Thymus (tissue), 14 donors: ENCODE data around the gene CAPZA2. TPM values are rescaled to one million over a fixed set of nuclear protein-coding genes. Genes with fewer than 3 reads are reported as not detected.
A peak's percentile ranks its signal among the peaks of the same experiment; 100 is the strongest.
"Not testable (repeated sequence)": the region's sequence is repeated elsewhere in the genome, so short reads cannot be mapped to it uniquely, and the experiment has no call there.

Experiments used
- DNase-seq, 9 donors: peaks; one replicate each; pipeline ENCODE4 v3.0.0-alpha.2; 2013; ENCODE audit warnings: low spot score in 9 of 9, low read depth in 6 of 9, missing footprints in 1 of 9
- H3K27ac ChIP-seq, 2 donors: one replicate each; pipeline ENCODE4 v1.5.1; 2013; ENCODE audit warnings: control low read depth in 1 of 2, low read depth in 1 of 2, low read length in 1 of 2, mild to moderate bottlenecking in 1 of 2, moderate library complexity in 1 of 2
- H3K27me3 ChIP-seq, 2 donors: one replicate each; pipeline ENCODE4 v1.5.1; 2013; ENCODE audit warnings: low read length in 1 of 2; ENCODE audit not compliant: control insufficient read depth in 2 of 2, insufficient read depth in 1 of 2
- H3K36me3 ChIP-seq, 2 donors: one replicate each; pipeline ENCODE4 v1.5.1; 2013; ENCODE audit warnings: low read length in 1 of 2, mild to moderate bottlenecking in 1 of 2, moderate library complexity in 1 of 2; ENCODE audit not compliant: control insufficient read depth in 2 of 2, insufficient read depth in 2 of 2
- H3K4me1 ChIP-seq, 2 donors: one replicate each; pipeline ENCODE4 v1.5.1; 2013; ENCODE audit warnings: low read length in 2 of 2; ENCODE audit not compliant: control insufficient read depth in 2 of 2, insufficient read depth in 2 of 2
- H3K4me3 ChIP-seq, 2 donors: one replicate each; pipeline ENCODE4 v1.5.1; 2013; ENCODE audit warnings: low read length in 2 of 2, control low read depth in 1 of 2, mild to moderate bottlenecking in 1 of 2
- H3K9me3 ChIP-seq, 2 donors: one replicate each; pipeline ENCODE4 v1.5.1; 2013; ENCODE audit warnings: low read length in 1 of 2, mild to moderate bottlenecking in 1 of 2; ENCODE audit not compliant: control insufficient read depth in 2 of 2, insufficient read depth in 1 of 2
- WGBS: extraction: QIAGEN DNeasy Blood & Tissue Kit; methylation state at CpG from one replicate; pipeline ENCODE4 v1.1.7; 2013; 5-methylcytosine and 5-hydroxymethylcytosine counted together
- long read RNA-seq, 10 donors: transcript quantifications; one replicate each; lab custom pipeline, GENCODE V29; 2026
- polyA plus RNA-seq: library from polyadenylated mRNA; stranded (reverse); fragments of 200-250 nt; gene quantifications from one replicate; pipeline ENCODE4 v1.2.3, GENCODE V29; 2013
- total RNA-seq: library from RNA; stranded (reverse); fragments of 120-200 nt; gene quantifications from one replicate; pipeline ENCODE4 v1.2.4, GENCODE V29; 2013
- donor health status: healthy.

Gene CAPZA2
- 150 TPM for total RNA-seq
- 55.9 TPM for polyA plus RNA-seq
- long read RNA-seq, donor 1, full-length matches to known transcripts: 6 of 6 reads
- long read RNA-seq, donor 1, partial matches to known transcripts: 0 of 6 reads
- long read RNA-seq, donor 1, other reads (novel, unspliced or antisense): 0 of 6 reads
- long read RNA-seq, donor 2: 0 reads
- long read RNA-seq, donor 3, full-length matches to known transcripts: 77 of 77 reads
- long read RNA-seq, donor 3, partial matches to known transcripts: 0 of 77 reads
- long read RNA-seq, donor 3, other reads (novel, unspliced or antisense): 0 of 77 reads
- long read RNA-seq, donor 4, full-length matches to known transcripts: 29 of 29 reads
- long read RNA-seq, donor 4, partial matches to known transcripts: 0 of 29 reads
- long read RNA-seq, donor 4, other reads (novel, unspliced or antisense): 0 of 29 reads
- long read RNA-seq, donor 5, full-length matches to known transcripts: 114 of 114 reads
- long read RNA-seq, donor 5, partial matches to known transcripts: 0 of 114 reads
- long read RNA-seq, donor 5, other reads (novel, unspliced or antisense): 0 of 114 reads
- long read RNA-seq, donor 6, full-length matches to known transcripts: 66 of 66 reads
- long read RNA-seq, donor 6, partial matches to known transcripts: 0 of 66 reads
- long read RNA-seq, donor 6, other reads (novel, unspliced or antisense): 0 of 66 reads
- long read RNA-seq, donor 7, full-length matches to known transcripts: 85 of 119 reads
- long read RNA-seq, donor 7, partial matches to known transcripts: 34 of 119 reads
- long read RNA-seq, donor 7, other reads (novel, unspliced or antisense): 0 of 119 reads
- long read RNA-seq, donor 8, full-length matches to known transcripts: 18 of 18 reads
- long read RNA-seq, donor 8, partial matches to known transcripts: 0 of 18 reads
- long read RNA-seq, donor 8, other reads (novel, unspliced or antisense): 0 of 18 reads
- long read RNA-seq, donor 9, full-length matches to known transcripts: 36 of 36 reads
- long read RNA-seq, donor 9, partial matches to known transcripts: 0 of 36 reads
- long read RNA-seq, donor 9, other reads (novel, unspliced or antisense): 0 of 36 reads
- long read RNA-seq, donor 10, full-length matches to known transcripts: 48 of 48 reads
- long read RNA-seq, donor 10, partial matches to known transcripts: 0 of 48 reads
- long read RNA-seq, donor 10, other reads (novel, unspliced or antisense): 0 of 48 reads

DNA sequence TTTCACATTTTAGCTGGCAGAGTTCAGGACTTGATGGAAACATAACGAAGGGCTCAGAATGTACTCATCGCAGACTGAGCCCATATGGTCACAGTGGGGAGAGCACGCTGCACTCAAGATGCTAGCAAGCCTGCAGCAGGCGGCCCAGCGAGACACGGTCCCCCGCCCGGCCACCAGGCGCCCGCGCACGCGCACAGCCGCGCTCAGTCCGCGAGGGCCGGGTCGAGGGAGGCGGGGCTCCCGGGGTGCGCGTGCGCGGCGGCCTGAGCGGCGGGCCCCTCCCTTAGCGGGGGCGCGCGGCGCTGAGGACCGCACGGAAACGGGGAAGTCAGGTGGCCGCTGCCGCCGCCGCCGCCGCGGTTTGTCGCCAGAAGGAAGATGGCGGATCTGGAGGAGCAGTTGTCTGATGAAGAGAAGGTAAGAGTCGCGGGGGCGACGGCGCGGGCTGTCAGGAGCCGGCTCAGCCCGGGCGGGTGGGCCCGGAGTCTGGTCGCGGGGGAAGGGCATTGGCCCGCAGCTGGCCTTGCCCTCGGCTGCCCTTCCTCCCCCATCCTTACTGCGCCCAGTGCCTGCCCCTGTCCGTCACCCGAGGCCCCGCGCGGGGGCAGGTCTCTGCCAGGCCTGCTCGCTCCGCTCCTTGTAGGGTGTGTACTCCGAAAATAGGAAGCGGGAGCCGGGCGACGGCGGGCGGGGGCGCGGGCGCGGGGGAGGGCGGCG lies at the start of gene CAPZA2:
Gene CAPZA2 (plus strand): TSS at position 354 of the 717 bp plus-strand sequence. CDS start 25 bp downstream, at position 379.
- H3K36me3 ChIP-seq: no peaks in the 10 kb centered on the region
- peak within 1 kb of the TSS; percentile 89 to 95 for H3K27ac ChIP-seq
- under 1% methylated on average over 80 of the region's 80 CpGs for WGBS
- no peaks in the 10 kb centered on the region for H3K27me3 ChIP-seq
- peaks cover 3 to 10% of the 10 kb centered on the region in 2 donors for H3K4me1 ChIP-seq
- H3K4me3 ChIP-seq: peak within 1 kb of the TSS; percentile 70 to 92
- H3K9me3 ChIP-seq: no peaks in the 10 kb centered on the region
- peak; percentile 55 to 95 (median 89) for DNase-seq

DNA sequence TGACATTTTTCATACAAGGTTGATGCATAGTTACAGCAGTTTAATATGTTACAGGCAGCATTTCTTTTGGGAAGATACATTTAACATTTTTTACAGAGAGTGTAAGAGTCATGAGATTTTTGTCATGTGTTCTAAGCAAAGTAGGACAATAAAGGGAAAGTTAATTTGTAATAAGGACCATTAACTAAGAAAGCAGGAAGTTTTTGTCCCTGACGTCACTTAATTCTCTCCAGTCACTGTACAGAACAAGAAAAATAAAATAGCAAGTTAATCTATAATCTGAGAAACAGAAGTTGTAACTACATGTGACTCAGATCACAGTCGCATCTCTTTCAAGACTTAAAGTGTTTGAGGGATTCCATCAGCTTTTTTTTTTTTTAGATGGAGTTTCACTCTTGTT lies 49.5 kb upstream of the CAPZA2 start:
- H3K27ac ChIP-seq: no peak overlapping the region
- H3K36me3 ChIP-seq: no peaks in the 10 kb centered on the region
- H3K27me3 ChIP-seq: no peaks in the 10 kb centered on the region
- 94% methylated on average over 2 of the region's 2 CpGs for WGBS
- no peaks in the 10 kb centered on the region for H3K9me3 ChIP-seq
- no peak overlapping the region for H3K4me3 ChIP-seq
- H3K4me1 ChIP-seq: no peaks in the 10 kb centered on the region
- DNase-seq: no peak

DNA sequence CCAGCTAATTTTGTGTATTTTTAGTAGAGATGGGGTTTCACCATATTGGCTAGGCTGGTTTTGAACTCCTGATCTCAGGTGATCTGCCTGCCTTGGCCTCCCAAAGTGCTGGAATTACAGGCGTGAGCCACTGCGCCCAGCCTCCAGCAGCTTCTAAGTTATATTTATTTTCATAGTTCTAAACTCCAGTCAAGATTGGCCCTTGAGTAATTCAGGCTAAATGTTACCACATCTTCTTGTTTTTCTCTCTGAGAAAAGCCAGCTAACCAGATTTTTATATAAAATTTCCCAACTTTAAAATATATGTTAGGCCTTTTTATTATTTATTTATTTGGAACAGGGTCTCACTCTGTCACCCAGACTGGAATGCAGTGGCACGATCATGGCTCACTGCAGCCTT lies 49.0 kb upstream of the CAPZA2 start:
- not testable (repeated sequence) for H3K27ac ChIP-seq, H3K27me3 ChIP-seq, H3K36me3 ChIP-seq, H3K4me1 ChIP-seq, H3K9me3 ChIP-seq, DNase-seq, H3K4me3 ChIP-seq
- WGBS: 97% methylated on average over 3 of the region's 3 CpGs

DNA sequence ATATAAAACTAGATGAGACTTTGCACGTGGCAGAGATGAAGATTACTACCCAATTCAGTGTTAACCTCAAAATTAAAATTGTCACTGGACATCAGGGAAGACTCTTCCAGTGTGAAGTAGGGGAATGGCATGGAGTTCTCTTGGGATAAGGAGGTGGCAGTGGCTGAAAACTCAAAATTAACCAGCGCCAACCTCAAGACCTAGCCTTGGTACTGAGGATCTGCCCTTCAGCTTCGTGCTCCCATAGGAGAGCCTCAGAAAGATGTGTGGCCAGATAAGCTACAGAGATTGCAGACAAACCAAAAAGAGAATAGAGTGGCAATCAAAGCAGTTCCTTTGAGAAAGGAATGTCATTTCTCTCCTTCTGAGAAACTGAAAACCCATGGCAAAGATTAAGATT lies 47.3 kb upstream of the CAPZA2 start:
- no peak for DNase-seq
- H3K36me3 ChIP-seq: no peaks in the 10 kb centered on the region
- no peaks in the 10 kb centered on the region for H3K9me3 ChIP-seq
- no peaks in the 10 kb centered on the region for H3K4me1 ChIP-seq
- no peaks in the 10 kb centered on the region for H3K27me3 ChIP-seq
- no peak overlapping the region for H3K4me3 ChIP-seq
- 79% methylated on average over 3 of the region's 3 CpGs for WGBS
- no peak overlapping the region for H3K27ac ChIP-seq

DNA sequence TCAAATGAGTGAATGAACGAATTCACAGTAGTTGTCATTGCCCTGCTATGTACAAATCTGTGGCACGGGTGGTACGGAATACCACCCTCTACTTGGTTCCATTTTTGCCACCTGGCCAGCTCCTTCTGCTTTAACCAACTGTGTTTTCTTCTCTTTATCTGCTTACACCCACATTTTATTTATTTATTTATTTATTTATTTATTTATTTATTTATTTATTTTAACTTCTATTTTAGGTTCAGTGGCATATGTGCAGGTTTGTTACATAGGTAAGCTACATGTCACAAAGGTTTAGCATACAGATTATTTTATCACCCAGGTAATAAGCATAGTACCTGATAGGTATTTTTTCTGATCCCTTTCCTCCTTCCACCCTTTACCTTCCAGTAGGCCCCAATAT lies 42.2 kb upstream of the CAPZA2 start:
- Histone ChIP-seq H3K36me3 (no peaks in the 10 kb centered on the region), H3K9me3 (no peaks in the 10 kb centered on the region), H3K4me3 (no peak overlapping the region), H3K4me1 (no peaks in the 10 kb centered on the region), H3K27ac (no peak overlapping the region), H3K27me3 (no peaks in the 10 kb centered on the region)
- DNase-seq: no peak
- 99% methylated on average over 3 of the region's 3 CpGs for whole genome bisulfite sequencing

DNA sequence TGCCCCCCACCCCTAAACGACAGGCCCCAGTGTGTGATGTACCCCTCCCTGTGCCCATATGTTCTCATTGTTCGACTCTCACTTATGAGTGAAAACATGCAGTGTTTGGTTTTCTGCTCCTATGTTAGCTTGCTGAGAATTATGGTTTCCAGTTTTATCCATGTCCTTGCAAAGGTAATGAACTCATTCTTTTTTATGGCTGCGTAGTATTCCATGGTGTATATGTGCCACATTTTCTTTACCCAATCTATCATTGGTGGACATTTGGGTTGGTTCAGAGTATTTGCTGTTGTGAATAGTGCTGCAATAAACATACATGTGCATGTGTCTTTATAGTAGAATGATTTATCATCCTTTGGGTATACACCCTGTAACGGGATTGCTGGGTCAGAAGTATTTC lies 40.7 kb upstream of the CAPZA2 start:
- H3K36me3 ChIP-seq, H3K9me3 ChIP-seq, H3K27me3 ChIP-seq, H3K4me1 ChIP-seq, DNase-seq, H3K4me3 ChIP-seq, H3K27ac ChIP-seq: not testable (repeated sequence)
- WGBS: 98% methylated on average over 4 of the region's 4 CpGs

DNA sequence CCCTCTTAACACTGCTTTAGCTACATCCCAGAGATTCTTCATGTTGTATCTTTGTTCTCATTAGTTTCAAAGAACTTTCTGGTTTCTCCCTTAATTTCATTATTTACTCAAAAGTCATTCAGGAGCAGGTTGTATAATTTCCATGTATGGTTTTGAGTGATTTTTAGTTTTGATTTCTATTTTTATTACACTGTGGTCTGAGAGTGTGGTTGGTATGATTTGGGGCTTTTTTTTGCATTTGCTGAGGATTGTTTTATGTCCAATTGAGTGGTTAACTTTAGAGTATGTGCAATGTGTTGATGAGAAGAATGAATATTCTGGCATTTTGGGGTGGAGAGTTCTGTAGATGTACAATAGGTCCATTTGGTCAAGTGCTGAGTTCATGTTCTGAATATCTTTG lies 37.9 kb upstream of the CAPZA2 start:
- no peaks in the 10 kb centered on the region for H3K4me1 ChIP-seq
- H3K36me3 ChIP-seq: no peaks in the 10 kb centered on the region
- H3K27ac ChIP-seq: no peak overlapping the region
- no peaks in the 10 kb centered on the region for H3K9me3 ChIP-seq
- H3K4me3 ChIP-seq: no peak overlapping the region
- DNase-seq: no peak
- no peaks in the 10 kb centered on the region for H3K27me3 ChIP-seq

DNA sequence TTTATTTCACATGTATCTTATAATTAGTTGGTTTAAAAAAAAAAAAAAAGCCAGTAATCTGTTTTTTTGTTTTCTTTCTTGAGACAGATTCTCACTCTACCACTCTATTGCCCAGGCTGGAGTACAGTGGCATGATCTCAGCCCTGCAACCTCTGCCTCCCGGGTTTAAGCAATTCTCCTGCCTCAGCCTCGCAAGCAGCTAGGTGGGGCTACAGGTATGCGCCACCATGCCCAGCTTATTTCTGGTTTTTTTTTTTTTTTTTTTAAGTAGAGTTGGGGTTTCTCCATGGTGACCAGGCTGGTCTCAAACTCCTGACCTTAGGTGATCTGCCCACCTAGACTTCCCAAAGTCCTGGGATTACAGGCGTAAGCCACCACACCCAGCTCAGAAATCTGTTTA lies 34.1 kb upstream of the CAPZA2 start:
- WGBS: over 99% methylated on average over 4 of the region's 4 CpGs
- no peaks in the 10 kb centered on the region for H3K27me3 ChIP-seq
- H3K36me3 ChIP-seq: no peaks in the 10 kb centered on the region
- no peaks in the 10 kb centered on the region for H3K9me3 ChIP-seq
- H3K4me3 ChIP-seq: no peak overlapping the region
- H3K27ac ChIP-seq: no peak overlapping the region
- DNase-seq: no peak
- no peaks in the 10 kb centered on the region for H3K4me1 ChIP-seq
